Common myeloid progenitor, CD34-positive (primary cell): Measurements from ENCODE around the gene FAM117A.
"Not testable (repeated sequence)": the region's sequence is repeated elsewhere in the genome, so short reads cannot be mapped to it uniquely, and the experiment has no call there.

Source experiments
- CTCF ChIA-PET: fragments of 350-600 bp; sonication (Branson Sonifier 250); formaldehyde crosslinking; loops from one replicate; lab custom pipeline; 2021; ENCODE audit warnings: antibody characterized with exemption; lab: Charles Lee
- POLR2A ChIA-PET: fragments of 350-600 bp; sonication (Branson Sonifier 250); formaldehyde crosslinking; loops from one replicate; lab custom pipeline; 2021; ENCODE audit warnings: antibody characterized with exemption; lab: Charles Lee
- DNase-seq, 3 donors: peaks; one replicate each; pipeline versions ENCODE4 v3.0.0 to v3.0.0-alpha.2; 2013
- H3K27ac ChIP-seq, 2 experiments: 1 replicate in 1 of 2; 2 replicates in 1 of 2; pipeline ENCODE4 v1.7.0; 2013; ENCODE audit warnings: inconsistent platforms in 2 of 2, low read length in 2 of 2, mild to moderate bottlenecking in 2 of 2, low read depth in 1 of 2, moderate library complexity in 1 of 2; ENCODE audit not compliant: severe bottlenecking in 2 of 2, insufficient read depth in 1 of 2, poor library complexity in 1 of 2
- H3K27me3 ChIP-seq, 5 experiments: replicated peaks in 2 of 5; 1 replicate in 3 of 5; 2 replicates in 2 of 5; pipeline versions ENCODE4 v1.6.1 to v1.7.0; 2013; ENCODE audit warnings: low read length in 4 of 5, mild to moderate bottlenecking in 2 of 5, moderate library complexity in 2 of 5, inconsistent platforms in 1 of 5; ENCODE audit not compliant: insufficient read depth in 5 of 5, control insufficient read depth in 4 of 5
- H3K36me3 ChIP-seq, 4 experiments: 1 replicate in 2 of 4; 2 replicates in 2 of 4; pipeline versions ENCODE4 v1.6.1 to v1.7.0; 2013; ENCODE audit warnings: low read length in 3 of 4, control low read depth in 1 of 4, mild to moderate bottlenecking in 1 of 4; ENCODE audit not compliant: control insufficient read depth in 4 of 4, insufficient read depth in 4 of 4
- H3K4me1 ChIP-seq, 4 experiments: 1 replicate in 3 of 4; 2 replicates in 1 of 4; pipeline versions ENCODE4 v1.6.1 to v1.7.1; 2013; ENCODE audit warnings: low read length in 3 of 4, mild to moderate bottlenecking in 3 of 4, control low read depth in 1 of 4, inconsistent platforms in 1 of 4, moderate library complexity in 1 of 4; ENCODE audit not compliant: control insufficient read depth in 4 of 4, insufficient read depth in 4 of 4; ENCODE audit errors: control extremely low read depth in 1 of 4
- H3K4me3 ChIP-seq, 7 experiments: 1 replicate in 4 of 7; 2 replicates in 3 of 7; pipeline versions ENCODE4 v1.5.1 to v1.7.0; 2013; ENCODE audit warnings: mild to moderate bottlenecking in 7 of 7, low read length in 6 of 7, moderate library complexity in 6 of 7, inconsistent platforms in 2 of 7, low read depth in 2 of 7, control low read depth in 1 of 7; ENCODE audit not compliant: insufficient read depth in 4 of 7, control insufficient read depth in 1 of 7; ENCODE audit errors: extremely low read depth in 1 of 7
- H3K9me3 ChIP-seq, 5 experiments: 1 replicate in 4 of 5; 2 replicates in 1 of 5; pipeline versions ENCODE4 v1.6.1 to v1.7.1; 2013; ENCODE audit warnings: low read length in 4 of 5, mild to moderate bottlenecking in 2 of 5, inconsistent platforms in 1 of 5, low read depth in 1 of 5, moderate library complexity in 1 of 5; ENCODE audit not compliant: control insufficient read depth in 4 of 5, insufficient read depth in 2 of 5; ENCODE audit errors: control extremely low read depth in 1 of 5
- WGBS: methylation state at CpG from one replicate; pipeline ENCODE4 v1.1.5; 2013; ENCODE audit not compliant: insufficient coverage; 5-methylcytosine and 5-hydroxymethylcytosine counted together

FAM117A gene

DNA sequence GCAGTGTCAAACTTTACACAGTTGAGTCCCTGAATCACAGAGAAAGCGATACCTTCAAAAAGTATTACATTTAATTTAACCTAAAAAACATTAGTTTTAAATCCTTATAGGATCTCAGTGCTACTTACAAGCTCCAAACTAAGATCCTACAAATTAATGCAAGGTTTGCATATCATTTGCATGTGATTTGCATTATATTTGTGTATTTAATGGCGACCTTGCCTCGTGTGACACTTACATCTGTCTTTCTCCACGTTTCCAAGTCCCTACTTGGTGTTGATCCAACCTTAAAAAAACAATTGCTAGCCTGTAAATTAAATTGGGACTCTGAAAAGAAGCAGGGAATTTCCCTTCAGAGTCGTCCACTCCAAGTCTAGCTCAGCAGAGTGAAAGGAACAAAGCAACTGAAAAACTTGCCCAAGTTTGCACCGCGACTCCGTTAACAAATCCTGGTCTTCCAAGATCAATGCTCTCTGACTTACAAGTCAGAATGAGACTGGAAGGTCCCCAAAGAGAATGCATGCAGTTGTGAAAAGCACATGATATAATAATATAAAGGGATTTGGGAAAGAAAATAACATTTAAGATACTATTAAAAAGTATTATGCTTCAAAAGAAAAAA is 739 bp upstream of the FAM117A start:
- Histone ChIP-seq H3K27ac (peak overlapping the region in 1 of 2 experiments; percentile 52), H3K27me3 (no peaks in the 10 kb centered on the region)

DNA sequence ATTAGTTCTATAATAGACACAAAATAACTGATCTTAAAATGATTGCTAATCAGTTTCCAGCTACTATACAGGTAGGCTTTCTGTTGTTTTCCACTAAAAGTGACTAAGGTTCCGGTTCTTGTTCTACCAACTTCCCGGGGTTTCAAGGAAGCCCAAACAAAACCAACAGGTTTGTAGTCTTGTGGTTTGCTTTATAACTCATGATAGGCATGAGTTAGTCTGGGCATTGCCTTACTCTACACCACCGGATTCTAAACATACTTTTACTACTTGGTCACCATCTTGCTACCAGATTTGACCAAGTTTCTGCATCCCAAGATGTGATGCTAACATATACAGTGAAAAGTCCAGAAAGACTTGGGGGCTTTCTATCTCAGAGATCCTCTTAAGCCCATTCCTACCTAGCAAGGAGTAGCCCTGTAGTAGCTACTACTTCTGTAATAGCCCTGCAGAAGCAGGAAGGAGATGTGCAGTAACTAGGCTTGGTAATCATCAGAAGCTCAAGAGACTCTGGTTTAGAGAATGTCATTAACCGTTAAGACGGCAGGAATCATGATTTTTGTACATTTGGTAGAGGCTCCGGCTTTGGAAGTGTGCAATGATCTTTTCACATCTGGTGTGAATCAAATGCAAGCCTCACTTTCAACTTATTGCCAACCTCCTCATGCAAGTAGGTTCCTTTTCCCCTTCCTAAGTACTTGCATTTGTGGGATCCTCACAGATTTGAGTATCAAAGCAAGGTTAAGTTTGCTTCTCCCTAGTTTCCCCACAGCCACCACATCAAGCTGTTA is 1.6 kb downstream of the FAM117A start:
- POLR2A ChIA-PET = interaction anchor here (0.6 to 13.5 kb wide), 15 partner anchors 10 to 117 kb away, joined by 3 to 201 read pairs (median 5); partner anchors contain the start of genes KAT7 and SLC35B1
- H3K27ac ChIP-seq = peak overlapping the region; percentile 71 to 84
- WGBS = 0% methylated on average over 3 of the region's 6 CpGs

More for the DNA sequence above, 739 bp upstream of the FAM117A start:
- Histone ChIP-seq H3K9me3 (no peaks in the 10 kb centered on the region), H3K4me1 (peaks cover 23 to 40% (median 36%) of the 10 kb centered on the region in 4 experiments), H3K4me3 (peak overlapping the region in 6 of 7 experiments; percentile 30 to 77 (median 58)), H3K36me3 (peaks cover 3 to 20% (median 10%) of the 10 kb centered on the region in 4 experiments)
- WGBS = 59% methylated on average over 2 of the region's 8 CpGs
- POLR2A ChIA-PET = interaction anchor here (0.6 to 13.5 kb wide), 13 partner anchors 9 to 56 kb away, joined by 3 to 201 read pairs (median 8); partner anchors contain the start of genes KAT7 and SLC35B1
- CTCF ChIA-PET = interaction anchor here (0.6 to 10.7 kb wide), 11 partner anchors 9 to 81 kb away, joined by 3 to 73 read pairs (median 4); no protein-coding TSS in a partner anchor
- no peak for DNase-seq

DNA sequence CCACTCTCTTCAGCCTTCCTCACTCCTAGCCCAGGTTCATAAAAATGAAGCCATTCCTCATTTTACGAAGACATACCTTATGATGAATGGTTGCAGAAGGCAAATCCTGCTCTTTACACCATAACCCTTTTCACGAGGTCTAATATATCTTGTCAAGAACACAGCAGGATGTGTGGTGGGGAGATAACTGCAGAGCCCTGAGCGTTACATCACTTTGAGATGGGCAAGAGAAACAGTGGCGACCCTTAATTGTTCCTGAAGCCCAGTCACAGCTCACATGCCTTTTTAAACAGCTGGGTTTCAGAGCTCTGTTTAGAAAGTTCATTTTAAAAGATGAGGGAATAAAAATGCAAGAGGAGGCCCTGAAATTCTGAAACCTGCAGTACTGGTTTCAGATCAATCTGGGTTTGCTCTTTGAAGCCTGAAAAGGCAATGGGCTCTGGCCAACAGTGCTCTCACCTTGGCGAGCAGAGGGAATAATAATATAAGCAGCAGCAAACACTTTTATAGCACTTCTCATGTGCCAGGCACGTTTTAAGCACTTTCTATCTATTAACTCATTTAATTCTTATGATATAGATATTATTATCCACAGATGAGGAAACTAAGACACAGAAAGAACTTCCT is 2.9 kb downstream of the FAM117A start:
- ChIA-PET CTCF (interaction anchor here (0.7 to 10.7 kb wide), 9 partner anchors 9 to 92 kb away, joined by 3 to 73 read pairs (median 5); no protein-coding TSS in a partner anchor), POLR2A (interaction anchor here (0.6 to 13.5 kb wide), 8 partner anchors 8 to 85 kb away, joined by 3 to 201 read pairs (median 10); partner anchors contain the start of gene SLC35B1)
- H3K36me3 ChIP-seq = peaks cover 3 to 52% (median 32%) of the 10 kb centered on the region in 4 experiments
- WGBS = no CpG with 5 or more reads among the region's 6 CpGs
- H3K27ac ChIP-seq = peak overlapping the region; percentile 71 to 84
- H3K4me3 ChIP-seq = peak overlapping the region in 6 of 7 experiments; percentile 77 to 99 (median 96)
- H3K4me1 ChIP-seq = peaks cover 38 to 67% (median 46%) of the 10 kb centered on the region in 4 experiments
- DNase-seq = peak in 2 of 3 donors; percentile 59 to 75
- no peaks in the 10 kb centered on the region for H3K27me3 ChIP-seq
- H3K9me3 ChIP-seq = no peaks in the 10 kb centered on the region

More for the DNA sequence above, 1.6 kb downstream of the FAM117A start:
- DNase-seq = no peak
- Histone ChIP-seq H3K9me3 (no peaks in the 10 kb centered on the region), H3K4me1 (peaks cover 38 to 58% (median 41%) of the 10 kb centered on the region in 4 experiments), H3K27me3 (no peaks in the 10 kb centered on the region), H3K36me3 (peaks cover 3 to 40% (median 24%) of the 10 kb centered on the region in 4 experiments), H3K4me3 (peak overlapping the region; percentile 77 to 99 (median 94))
- CTCF ChIA-PET = interaction anchor here (0.9 to 10.7 kb wide), 13 partner anchors 10 to 235 kb away, joined by 3 to 73 read pairs (median 4); no protein-coding TSS in a partner anchor

DNA sequence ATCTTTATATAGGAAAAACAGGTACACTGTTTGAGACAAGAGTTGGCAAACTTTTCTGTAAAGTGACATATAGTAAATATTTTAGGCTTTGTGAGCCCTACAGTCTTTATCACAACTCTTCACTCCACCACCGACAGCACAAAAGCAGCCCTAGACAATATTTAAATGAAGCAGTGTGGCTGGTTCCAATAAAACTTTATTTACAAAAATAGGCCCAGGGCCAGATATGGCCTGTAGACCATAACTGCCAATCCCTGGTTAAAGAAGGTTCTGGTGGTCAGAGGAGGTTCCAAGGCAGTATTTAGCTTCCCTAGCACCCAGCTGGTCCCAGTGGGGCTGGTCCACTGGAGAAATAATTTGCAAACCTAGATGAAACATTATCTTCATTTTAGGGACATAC is 3.6 kb downstream of the FAM117A start:
- POLR2A ChIA-PET = interaction anchor here (0.6 to 13.5 kb wide), 4 partner anchors 12 to 86 kb away, joined by 4 to 201 read pairs (median 40); partner anchors contain the start of gene SLC35B1
- WGBS = no CpG with 5 or more reads among the region's 1 CpG
- Histone ChIP-seq H3K36me3 (peaks cover 3 to 60% (median 33%) of the 10 kb centered on the region in 4 experiments), H3K4me1 (peaks cover 38 to 75% (median 49%) of the 10 kb centered on the region in 4 experiments), H3K4me3 (peak overlapping the region in 4 of 7 experiments; percentile 91 to 99 (median 97)), H3K9me3 (no peaks in the 10 kb centered on the region), H3K27ac (peak overlapping the region; percentile 71 to 84), H3K27me3 (no peaks in the 10 kb centered on the region)
- CTCF ChIA-PET = interaction anchor here (1.1 to 10.7 kb wide), 4 partner anchors 12 to 44 kb away, joined by 3 to 73 read pairs (median 38); no protein-coding TSS in a partner anchor
- no peak for DNase-seq

DNA sequence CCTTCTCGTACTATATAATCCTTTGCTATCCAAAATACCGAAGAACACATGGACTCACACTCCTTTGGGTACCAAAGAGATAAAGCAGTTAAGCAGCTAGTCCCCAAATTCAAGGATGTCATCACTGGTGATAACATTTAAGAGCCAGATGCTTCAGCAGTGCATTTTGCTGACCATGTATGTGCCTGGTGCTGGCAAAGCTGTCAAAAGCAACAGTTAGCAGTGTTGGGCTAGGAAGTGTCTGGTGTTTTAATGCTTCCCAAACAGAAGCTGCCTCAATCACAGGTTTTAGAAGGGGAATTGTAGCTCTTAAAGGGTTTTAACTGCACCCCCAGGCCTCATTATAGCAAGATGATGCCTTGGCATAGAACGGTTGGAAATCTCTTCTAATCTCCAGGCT is 4.7 kb downstream of the FAM117A start:
- peak overlapping the region in 4 of 7 experiments; percentile 91 to 99 (median 97) for H3K4me3 ChIP-seq
- peaks cover 3 to 67% (median 35%) of the 10 kb centered on the region in 4 experiments for H3K36me3 ChIP-seq
- peak overlapping the region; percentile 71 to 84 for H3K27ac ChIP-seq
- no peak for DNase-seq
- 43% methylated on average over 1 of the region's 3 CpGs for WGBS
- peaks cover 33 to 77% (median 50%) of the 10 kb centered on the region in 4 experiments for H3K4me1 ChIP-seq
- H3K27me3 ChIP-seq = no peaks in the 10 kb centered on the region
- no peaks in the 10 kb centered on the region for H3K9me3 ChIP-seq
- ChIA-PET POLR2A (interaction anchor here (0.6 to 13.5 kb wide), 4 partner anchors 9 to 29 kb away, joined by 3 to 201 read pairs (median 6); partner anchors contain the start of gene KAT7), CTCF (interaction anchor here (0.8 to 10.7 kb wide), 7 partner anchors 11 to 54 kb away, joined by 3 to 73 read pairs (median 3); no protein-coding TSS in a partner anchor)

DNA sequence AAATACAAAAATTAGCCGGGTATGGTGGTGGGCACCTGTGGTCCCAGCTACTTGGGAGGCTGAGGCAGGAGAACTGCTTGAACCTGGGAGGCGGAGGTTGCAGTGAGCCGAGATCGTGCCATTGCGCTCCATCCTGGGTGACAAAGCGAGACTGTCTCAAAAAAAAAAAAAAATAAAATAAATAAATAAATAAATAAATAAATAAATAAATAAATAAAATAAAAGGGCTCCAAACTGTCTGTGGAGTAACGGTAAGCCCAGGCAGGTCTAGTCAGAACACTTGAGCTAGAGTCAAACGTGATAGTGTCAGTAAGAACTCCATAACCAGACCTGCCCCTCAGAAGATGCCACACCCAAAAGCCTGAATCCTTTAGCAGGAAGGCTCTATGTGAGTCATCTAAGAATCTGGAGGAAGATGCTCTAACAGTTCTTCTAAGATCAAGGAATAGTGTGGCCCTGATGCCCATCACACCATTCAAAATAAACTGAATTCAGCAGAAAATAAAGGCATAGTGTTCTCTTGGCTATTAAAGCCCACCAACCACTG is 5.4 kb downstream of the FAM117A start:
- Histone ChIP-seq H3K36me3 (peaks cover 3 to 73% (median 37%) of the 10 kb centered on the region in 4 experiments), H3K27ac (peak overlapping the region in 1 of 2 experiments; percentile 59), H3K4me1 (peaks cover 33 to 84% (median 53%) of the 10 kb centered on the region in 4 experiments), H3K4me3 (peak overlapping the region in 4 of 7 experiments; percentile 91 to 99 (median 97))
- ChIA-PET POLR2A (interaction anchor here (1.1 to 13.5 kb wide), 3 partner anchors 10 to 30 kb away, joined by 3 to 201 read pairs (median 8); partner anchors contain the start of gene KAT7), CTCF (interaction anchor here (1.0 to 10.7 kb wide), 6 partner anchors 10 to 54 kb away, joined by 3 to 73 read pairs (median 4); no protein-coding TSS in a partner anchor)
- WGBS = 79% methylated on average over 2 of the region's 8 CpGs
- H3K9me3 ChIP-seq, H3K27me3 ChIP-seq, DNase-seq: not testable (repeated sequence)
